ENCODE data around the gene MYPOP.

MYPOP gene

GRCh38 chr19:45908956-45909355 lies 6.5 kb upstream of the MYPOP start:
- H3K27me3 ChIP-seq (ENCODE audit: control insufficient read depth, low read length), result no peaks in the 10 kb centered on the region
- no peaks in the 10 kb centered on the region for H3K9me2 ChIP-seq (replicated peaks; ENCODE audit: control insufficient read depth, low read length)
- TF ChIP-seq EZH2phosphoT487 (IDR thresholded peaks at IDR 0.05; ENCODE audit: borderline replicate concordance, low read length) (no peak), CTCF (IDR thresholded peaks at IDR 0.05; ENCODE audit: low read depth, low read length, poor library complexity, severe bottlenecking) (no peak)
- no peaks in the 10 kb centered on the region for H3K36me3 ChIP-seq (ENCODE audit: control insufficient read depth, low read length)
- H3K79me2 ChIP-seq (ENCODE audit: control insufficient read depth, low read length), result no peaks in the 10 kb centered on the region
- no peaks in the 10 kb centered on the region for H3K9me3 ChIP-seq (ENCODE audit: control insufficient read depth, insufficient read depth, low read length)
- H3K4me2 ChIP-seq (ENCODE audit: low read length), result no peak overlapping the region
- no peaks in the 10 kb centered on the region for H4K20me1 ChIP-seq (ENCODE audit: control insufficient read depth, insufficient read depth, low read depth, low read length)
- peaks cover 17% of the 10 kb centered on the region for H3K4me1 ChIP-seq (ENCODE audit: control insufficient read depth, low read length)
- H3F3A ChIP-seq (ENCODE audit: control insufficient read depth, insufficient read depth), result no peaks in the 10 kb centered on the region
- no peak overlapping the region for H3K4me3 ChIP-seq (ENCODE audit: low read length)
- no peak overlapping the region for H3K27ac ChIP-seq (ENCODE audit: low read depth, low read length)

GRCh38 chr19:45906221-45906620 lies 3.8 kb upstream of the MYPOP start:
- no peaks in the 10 kb centered on the region for H3F3A ChIP-seq (ENCODE audit: control insufficient read depth, insufficient read depth)
- H3K9me3 ChIP-seq (ENCODE audit: control insufficient read depth, insufficient read depth, low read length), result no peaks in the 10 kb centered on the region

GRCh38 chr19:45905011-45905410 lies 2.6 kb upstream of the MYPOP start:
- no peak for TF ChIP-seq EZH2phosphoT487 (IDR thresholded peaks at IDR 0.05; ENCODE audit: borderline replicate concordance, low read length)
- TF ChIP-seq CTCF (IDR thresholded peaks at IDR 0.05; ENCODE audit: low read depth, low read length, poor library complexity, severe bottlenecking), result no peak
- Histone ChIP-seq H3K4me3 (ENCODE audit: low read length) (no peak overlapping the region), H3K9me3 (ENCODE audit: control insufficient read depth, insufficient read depth, low read length) (no peaks in the 10 kb centered on the region), H3K27me3 (ENCODE audit: control insufficient read depth, low read length) (no peaks in the 10 kb centered on the region), H3F3A (ENCODE audit: control insufficient read depth, insufficient read depth) (no peaks in the 10 kb centered on the region), H3K4me1 (ENCODE audit: control insufficient read depth, low read length) (peaks cover 21% of the 10 kb centered on the region), H3K27ac (ENCODE audit: low read depth, low read length) (no peak overlapping the region), H4K20me1 (ENCODE audit: control insufficient read depth, insufficient read depth, low read depth, low read length) (no peaks in the 10 kb centered on the region), H3K79me2 (ENCODE audit: control insufficient read depth, low read length) (peaks cover 24% of the 10 kb centered on the region), H3K4me2 (ENCODE audit: low read length) (no peak overlapping the region), H3K36me3 (ENCODE audit: control insufficient read depth, low read length) (peaks cover 11% of the 10 kb centered on the region), H3K9me2 (replicated peaks; ENCODE audit: control insufficient read depth, low read length) (no peaks in the 10 kb centered on the region)

More at GRCh38 chr19:45906221-45906620, 3.8 kb upstream of the MYPOP start:
- no peak overlapping the region for H3K27ac ChIP-seq (ENCODE audit: low read depth, low read length)
- no peaks in the 10 kb centered on the region for H3K9me2 ChIP-seq (replicated peaks; ENCODE audit: control insufficient read depth, low read length)
- H4K20me1 ChIP-seq (ENCODE audit: control insufficient read depth, insufficient read depth, low read depth, low read length), result no peaks in the 10 kb centered on the region
- peaks cover 11% of the 10 kb centered on the region for H3K79me2 ChIP-seq (ENCODE audit: control insufficient read depth, low read length)
- H3K36me3 ChIP-seq (ENCODE audit: control insufficient read depth, low read length), result no peaks in the 10 kb centered on the region; the same call in none of the 2 replicates
- TF ChIP-seq CTCF (IDR thresholded peaks at IDR 0.05; ENCODE audit: low read depth, low read length, poor library complexity, severe bottlenecking) (no peak), EZH2phosphoT487 (IDR thresholded peaks at IDR 0.05; ENCODE audit: borderline replicate concordance, low read length) (no peak)
- H3K4me2 ChIP-seq (ENCODE audit: low read length), result no peak overlapping the region
- no peaks in the 10 kb centered on the region for H3K27me3 ChIP-seq (ENCODE audit: control insufficient read depth, low read length)
- no peak overlapping the region for H3K4me3 ChIP-seq (ENCODE audit: low read length)
- peaks cover 11% of the 10 kb centered on the region for H3K4me1 ChIP-seq (ENCODE audit: control insufficient read depth, low read length)

All from DOHH2 (cell line).